Kidney epithelial cell (primary cell): ENCODE measurements around the gene KEAP1. TPM values are rescaled to one million over a fixed set of nuclear protein-coding genes. Genes with fewer than 3 reads are reported as not detected.

ENCODE experiments used
- DNase-seq: peaks from one replicate; pipeline ENCODE4 v3.0.0-alpha.2; 2010; ENCODE audit warnings: low read depth
- H3K27me3 ChIP-seq: 2 replicates; pipeline ENCODE4 v1.6.0; 2011; ENCODE audit warnings: low read length; ENCODE audit not compliant: control insufficient read depth, insufficient read depth
- H3K36me3 ChIP-seq: 2 replicates; pipeline ENCODE4 v1.5.1; 2011; ENCODE audit warnings: low read length; ENCODE audit not compliant: control insufficient read depth, insufficient read depth
- H3K4me3 ChIP-seq: 2 replicates; pipeline ENCODE4 v1.5.1; 2011; ENCODE audit warnings: low read depth, mild to moderate bottlenecking, control low read depth, low read length
- total RNA-seq: library from RNA; depleted of rRNA; stranded (reverse); fragments of >200 nt; gene quantifications from 2 replicates; pipeline ENCODE4 v1.2.3, GENCODE V29; 2015
- TF ChIP-seq, protein P1 (sequence below): IDR thresholded peaks from 2 replicates; pipeline ENCODE4 v1.5.1; 2011; ENCODE audit warnings: mild to moderate bottlenecking, moderate library complexity, low read length, control low read depth, inconsistent platforms; ENCODE audit not compliant: insufficient read depth, poor library complexity, severe bottlenecking

KEAP1 gene
- total RNA-seq, 1 donor from 2014 or later, result 49.2 TPM

DNA sequence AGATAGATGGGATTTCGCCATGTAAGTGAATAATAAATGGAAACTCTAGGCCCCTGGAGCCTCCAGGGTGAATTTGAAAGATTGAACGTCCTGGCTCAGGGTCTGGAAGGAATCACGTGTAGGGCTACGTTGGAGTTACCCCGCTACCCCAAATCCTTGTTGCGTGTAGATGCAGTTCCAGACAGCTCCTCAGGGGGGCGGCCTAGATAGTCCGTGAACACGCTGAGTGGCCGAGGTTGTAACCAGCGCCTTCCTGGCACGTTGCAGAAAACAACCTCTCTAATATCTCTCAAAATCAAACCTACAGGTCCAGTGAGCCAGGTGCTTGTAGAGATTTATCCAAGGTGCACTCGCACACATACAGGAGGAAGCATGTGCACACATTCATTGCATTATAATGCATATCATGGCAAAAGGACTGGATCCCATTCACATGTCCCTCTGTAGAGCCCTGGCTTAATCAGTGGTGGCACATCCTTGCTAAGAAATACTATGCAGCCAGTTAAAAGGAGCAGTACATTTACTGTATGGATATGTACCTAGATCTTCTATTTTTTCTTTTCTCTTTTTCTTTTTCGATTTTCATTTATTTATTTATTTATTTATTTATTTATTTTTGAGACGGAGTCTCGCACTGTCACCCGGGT is 2.5 kb upstream of the KEAP1 start:
- DNase-seq, result no peak
- H3K4me3 ChIP-seq, result no peak overlapping the region
- no peaks in the 10 kb centered on the region for H3K36me3 ChIP-seq
- TF ChIP-seq, protein P1, sequence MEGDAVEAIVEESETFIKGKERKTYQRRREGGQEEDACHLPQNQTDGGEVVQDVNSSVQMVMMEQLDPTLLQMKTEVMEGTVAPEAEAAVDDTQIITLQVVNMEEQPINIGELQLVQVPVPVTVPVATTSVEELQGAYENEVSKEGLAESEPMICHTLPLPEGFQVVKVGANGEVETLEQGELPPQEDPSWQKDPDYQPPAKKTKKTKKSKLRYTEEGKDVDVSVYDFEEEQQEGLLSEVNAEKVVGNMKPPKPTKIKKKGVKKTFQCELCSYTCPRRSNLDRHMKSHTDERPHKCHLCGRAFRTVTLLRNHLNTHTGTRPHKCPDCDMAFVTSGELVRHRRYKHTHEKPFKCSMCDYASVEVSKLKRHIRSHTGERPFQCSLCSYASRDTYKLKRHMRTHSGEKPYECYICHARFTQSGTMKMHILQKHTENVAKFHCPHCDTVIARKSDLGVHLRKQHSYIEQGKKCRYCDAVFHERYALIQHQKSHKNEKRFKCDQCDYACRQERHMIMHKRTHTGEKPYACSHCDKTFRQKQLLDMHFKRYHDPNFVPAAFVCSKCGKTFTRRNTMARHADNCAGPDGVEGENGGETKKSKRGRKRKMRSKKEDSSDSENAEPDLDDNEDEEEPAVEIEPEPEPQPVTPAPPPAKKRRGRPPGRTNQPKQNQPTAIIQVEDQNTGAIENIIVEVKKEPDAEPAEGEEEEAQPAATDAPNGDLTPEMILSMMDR, result peak; percentile 87
- peaks cover 5% of the 10 kb centered on the region for H3K27me3 ChIP-seq

DNA sequence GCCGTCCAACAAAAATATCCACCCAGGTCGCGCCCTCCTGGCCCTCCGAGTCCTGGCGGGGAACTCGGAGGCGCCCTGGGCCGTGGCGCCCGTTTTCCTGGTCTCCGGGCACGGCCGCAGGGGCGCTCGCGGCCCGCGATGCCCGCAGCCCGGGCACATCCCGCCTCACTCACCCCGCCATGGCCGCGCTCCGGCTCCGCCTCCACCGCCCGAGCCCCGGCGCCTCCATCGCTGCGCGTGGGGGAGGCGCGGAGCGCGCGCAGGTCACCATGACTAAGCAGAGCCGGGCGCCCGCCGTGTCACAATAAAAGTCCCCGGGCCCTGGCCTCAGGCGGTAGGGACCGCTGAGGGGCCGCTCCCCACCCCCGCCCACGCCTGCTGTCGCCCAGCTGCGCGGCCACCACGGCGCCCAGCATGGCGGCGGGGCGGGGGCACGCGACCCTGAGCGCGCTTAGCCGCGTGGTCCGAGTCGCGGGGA is 593 bp downstream of the KEAP1 start:
- DNase-seq, result peak; percentile 48
- H3K36me3 ChIP-seq, result no peaks in the 10 kb centered on the region
- H3K27me3 ChIP-seq, result no peaks in the 10 kb centered on the region
- peak overlapping the region; percentile 84 for H3K4me3 ChIP-seq
- TF ChIP-seq, protein P1, result no peak

DNA sequence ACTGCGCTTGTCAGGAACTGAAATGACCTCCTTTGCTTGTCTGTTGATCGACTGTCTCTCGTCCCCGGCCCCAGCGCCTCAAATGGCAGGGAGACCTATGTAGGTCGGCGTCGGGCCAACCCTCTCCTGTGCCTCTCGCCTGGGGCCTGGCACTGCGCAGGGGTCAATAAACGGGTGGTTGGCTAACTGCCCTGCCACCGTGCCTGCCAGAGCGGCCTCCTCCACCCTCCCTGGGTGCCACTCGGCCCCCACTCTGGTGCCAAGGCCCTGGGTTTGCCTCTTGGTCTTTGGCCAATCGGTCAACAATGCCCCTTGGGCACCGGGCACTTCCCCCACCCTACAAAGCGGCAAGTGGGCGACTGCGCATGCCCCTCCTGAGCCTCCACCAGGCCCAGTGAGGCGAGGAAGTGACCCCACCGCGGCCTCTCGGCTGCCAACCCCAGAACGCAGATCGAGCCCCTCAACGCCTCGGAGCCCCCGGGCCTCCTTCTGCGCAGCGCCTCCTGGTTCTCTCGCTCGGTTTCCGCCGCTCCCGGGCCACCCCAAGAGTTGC is 1.1 kb downstream of the KEAP1 start:
- TF ChIP-seq, protein P1, result no peak
- no peak for DNase-seq
- H3K36me3 ChIP-seq, result no peaks in the 10 kb centered on the region
- H3K27me3 ChIP-seq, result no peaks in the 10 kb centered on the region
- H3K4me3 ChIP-seq, result peak overlapping the region; percentile 84

DNA sequence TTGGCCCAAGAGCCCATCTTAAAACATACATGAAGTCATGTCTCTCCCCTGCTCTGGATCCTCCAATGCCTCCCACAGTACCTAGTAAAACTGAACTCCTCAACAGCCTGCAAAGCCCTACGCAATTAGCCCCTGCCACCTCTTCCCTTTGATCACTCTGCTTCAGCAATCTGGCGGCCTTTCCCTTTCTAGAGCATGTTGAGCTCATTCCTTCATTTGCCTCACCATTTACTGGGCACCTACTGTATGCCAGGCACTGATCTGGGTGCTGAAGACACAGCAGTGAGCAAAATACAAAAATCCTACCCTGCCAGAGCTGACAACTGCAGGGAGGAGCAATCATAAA is 2.9 kb downstream of the KEAP1 start:
- H3K36me3 ChIP-seq, result no peaks in the 10 kb centered on the region
- TF ChIP-seq, protein P1, result no peak

DNA sequence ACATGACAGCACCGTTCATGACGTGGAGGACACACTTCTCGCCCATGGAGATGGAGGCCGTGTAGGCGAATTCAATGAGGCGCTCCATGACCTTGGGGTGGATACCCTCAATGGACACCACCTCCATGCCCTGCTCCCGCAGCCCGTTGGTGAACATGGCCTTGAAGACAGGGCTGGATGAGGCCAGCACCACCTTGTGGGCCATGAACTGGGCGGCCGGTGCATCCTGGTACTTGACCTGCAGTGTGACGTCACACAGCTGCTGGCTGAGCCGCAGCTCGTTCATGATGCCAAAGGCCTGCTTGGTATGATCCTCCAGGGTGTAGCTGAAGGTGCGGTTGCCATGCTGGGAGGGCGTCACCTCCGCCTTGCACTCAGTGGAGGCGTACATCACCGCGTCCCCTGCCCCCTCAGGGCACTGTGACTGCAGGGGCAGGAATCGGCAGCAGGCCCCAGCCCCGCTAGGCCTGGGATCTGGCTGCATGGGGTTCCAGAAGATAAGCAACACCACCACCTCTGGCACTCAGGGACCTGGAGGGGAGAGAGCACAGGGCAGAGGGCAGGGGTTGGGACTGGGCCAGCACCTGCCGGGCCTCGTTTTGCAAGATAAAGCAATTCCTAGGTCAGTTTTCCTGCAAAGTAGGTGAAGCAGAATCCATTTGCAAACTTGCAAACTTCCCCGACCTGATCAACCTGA is 3.5 kb downstream of the KEAP1 start:
- H3K27me3 ChIP-seq, result no peaks in the 10 kb centered on the region
- no peak for DNase-seq
- H3K4me3 ChIP-seq, result no peak overlapping the region
- TF ChIP-seq, protein P1, result no peak
- no peaks in the 10 kb centered on the region for H3K36me3 ChIP-seq

More for the DNA sequence above, 2.9 kb downstream of the KEAP1 start:
- no peak for DNase-seq
- Histone ChIP-seq H3K27me3 (no peaks in the 10 kb centered on the region), H3K4me3 (no peak overlapping the region)
